SU-DHL-6 (cell line): ENCODE results near the gene CMBL.
A peak's percentile ranks its signal among the peaks of the same experiment; 100 is the strongest.

Experiments
- H2AFZ ChIP-seq: fragments of 200-600 bp; sonication (generic); 2 replicates; pipeline ENCODE4 v1.6.1; 2014; ENCODE audit warnings: low read depth, mild to moderate bottlenecking, moderate library complexity, mixed read lengths, antibody characterized with exemption, low read length; ENCODE audit not compliant: severe bottlenecking
- H3F3A ChIP-seq: fragments of 200-600 bp; shearing (Covaris generic); 2 replicates; pipeline ENCODE4 v1.6.0; 2016; ENCODE audit warnings: antibody characterized with exemption, mild to moderate bottlenecking; ENCODE audit not compliant: insufficient read depth
- H3K27ac ChIP-seq: fragments of 200-600 bp; sonication (generic); 2 replicates; pipeline ENCODE4 v1.5.1; 2016; ENCODE audit warnings: low read depth, mild to moderate bottlenecking, low read length, moderate library complexity, mixed read lengths
- H3K27me3 ChIP-seq: fragments of 200-600 bp; sonication (generic), shearing (Covaris generic); 2 replicates; pipeline ENCODE4 v1.6.0; 2014; ENCODE audit warnings: mild to moderate bottlenecking, low read length
- H3K36me3 ChIP-seq: fragments of 200-600 bp; sonication (generic); 2 replicates; pipeline ENCODE4 v1.6.1; 2014; ENCODE audit warnings: mild to moderate bottlenecking, low read length, mixed read lengths
- H3K4me2 ChIP-seq: fragments of 300-600, 200-600 bp; shearing (Covaris generic), sonication (generic); 2 replicates; pipeline ENCODE4 v1.6.0; 2014; ENCODE audit warnings: low read length, low read depth, mild to moderate bottlenecking; ENCODE audit not compliant: poor library complexity, severe bottlenecking
- H3K4me3 ChIP-seq: fragments of 200-600 bp; sonication (generic); 2 replicates; pipeline ENCODE4 v1.5.1; 2014; ENCODE audit warnings: antibody characterized with exemption, low read length, mild to moderate bottlenecking, mixed read lengths; ENCODE audit not compliant: insufficient read depth, poor library complexity, severe bottlenecking
- H3K79me2 ChIP-seq: fragments of 200-600 bp; sonication (generic); 2 replicates; pipeline ENCODE4 v1.6.1; 2014; ENCODE audit warnings: mild to moderate bottlenecking, low read length, moderate library complexity; ENCODE audit not compliant: insufficient read depth
- H3K9ac ChIP-seq: fragments of 200-600 bp; sonication (generic); 2 replicates; pipeline ENCODE4 v1.7.0; 2014; ENCODE audit warnings: mild to moderate bottlenecking, low read length
- H3K9me2 ChIP-seq: fragments of 200-600 bp; sonication (generic); replicated peaks from 2 replicates; pipeline ENCODE4 v1.6.1; 2014; ENCODE audit warnings: low read length; ENCODE audit not compliant: insufficient read depth
- H3K9me3 ChIP-seq: fragments of 200-600 bp; sonication (generic); 2 replicates; pipeline ENCODE4 v1.6.1; 2014; ENCODE audit warnings: low read length, mixed read lengths; ENCODE audit not compliant: insufficient read depth
- H4K20me1 ChIP-seq: fragments of 200-600 bp; sonication (generic); 2 replicates; pipeline ENCODE4 v1.6.1; 2014; ENCODE audit warnings: low read depth, mild to moderate bottlenecking, antibody characterized with exemption, low read length, moderate library complexity, mixed read lengths
- CTCF ChIP-seq: fragments of 200-600 bp; sonication (generic); IDR thresholded peaks from one replicate; pipeline ENCODE4 v1.5.1; 2017; ENCODE audit warnings: antibody characterized with exemption, mild to moderate bottlenecking, low read length, moderate library complexity; ENCODE audit not compliant: insufficient read depth, poor library complexity, severe bottlenecking
- EZH2phosphoT487 ChIP-seq: fragments of 200-600 bp; sonication (generic), shearing (Covaris generic); conservative IDR thresholded peaks from 2 replicates; pipeline ENCODE4 v1.6.1; 2018; ENCODE audit warnings: mild to moderate bottlenecking, antibody characterized with exemption, low read length, moderate library complexity, mixed read lengths

Gene CMBL

DNA sequence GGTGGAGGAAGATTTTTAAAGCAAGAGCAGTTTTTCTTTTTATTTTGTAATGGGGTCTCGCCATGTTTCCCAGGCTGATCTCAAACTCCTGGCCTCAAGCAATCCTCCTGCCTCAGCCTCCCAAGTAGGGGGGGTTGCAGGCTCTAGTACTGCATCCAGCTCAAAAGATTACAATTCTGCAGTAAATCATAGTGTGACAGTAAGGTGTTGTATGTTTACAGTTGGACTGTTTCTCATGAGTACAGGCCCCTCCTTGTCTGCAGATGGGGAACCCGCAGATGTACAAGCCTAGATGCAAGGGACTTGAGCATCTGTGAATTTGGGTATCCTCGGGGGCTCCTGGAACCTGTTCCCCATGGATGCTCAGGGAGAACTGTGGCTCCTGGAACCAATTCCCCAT lies 54.3 kb downstream of the CMBL start:
- no peak overlapping the region for H2AFZ ChIP-seq
- H3K9ac ChIP-seq: no peak overlapping the region
- TF ChIP-seq EZH2phosphoT487 (no peak), CTCF (no peak)
- H4K20me1 ChIP-seq: peaks cover 28% of the 10 kb centered on the region
- no peaks in the 10 kb centered on the region for H3F3A ChIP-seq
- H3K27me3 ChIP-seq: no peaks in the 10 kb centered on the region
- no peak overlapping the region for H3K27ac ChIP-seq
- no peaks in the 10 kb centered on the region for H3K9me3 ChIP-seq
- H3K4me3 ChIP-seq: no peak overlapping the region
- peak overlapping the region; percentile 19 for H3K4me2 ChIP-seq
- peaks cover 43% of the 10 kb centered on the region for H3K36me3 ChIP-seq
- H3K9me2 ChIP-seq: no peaks in the 10 kb centered on the region
- H3K79me2 ChIP-seq: peaks cover 80% of the 10 kb centered on the region

- Histone ChIP-seq H3K9me2 (no peaks in the 10 kb centered on the region), H3K79me2 (peaks cover 82% of the 10 kb centered on the region), H3K4me2 (peak overlapping the region; percentile 63), H3F3A (no peaks in the 10 kb centered on the region), H3K27me3 (no peaks in the 10 kb centered on the region), H2AFZ (no peak overlapping the region), H3K4me3 (peak overlapping the region; percentile 84), H3K9ac (peak overlapping the region; percentile 97), H4K20me1 (peaks cover 28% of the 10 kb centered on the region), H3K9me3 (no peaks in the 10 kb centered on the region), H3K36me3 (peaks cover 26% of the 10 kb centered on the region), H3K27ac (0 out of 2 replicates have a peak overlapping the region, but pooled peaks have one; percentile 85)
- TF ChIP-seq EZH2phosphoT487 (no peak), CTCF (no peak)
These were observed 56.3 kb downstream of the CMBL start for GRCh38 chr5:10251405-10251804.

DNA sequence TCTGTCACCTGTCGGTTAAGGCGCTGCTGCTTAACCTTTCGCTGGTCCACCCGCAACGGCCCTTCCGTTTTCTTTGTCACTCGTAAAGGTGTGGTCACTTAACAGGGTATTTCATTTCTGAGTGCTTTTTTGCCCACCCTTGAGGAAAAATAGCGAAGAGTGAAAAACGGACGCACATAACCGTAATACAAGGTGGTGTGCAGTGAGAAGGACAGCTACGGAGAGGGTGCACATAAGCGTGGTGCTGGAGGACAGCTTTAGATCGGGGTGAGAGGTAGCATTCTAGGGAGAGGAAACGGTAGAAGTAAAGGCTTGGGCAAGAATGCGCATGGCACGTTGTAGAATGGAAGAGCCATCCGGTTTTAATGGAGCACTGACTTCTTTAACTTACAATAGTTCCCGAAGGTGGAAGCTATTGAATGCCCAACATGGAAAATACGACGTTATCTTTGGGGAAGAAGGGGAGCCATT lies 56.9 kb downstream of the CMBL start:
- Histone ChIP-seq H4K20me1 (peaks cover 24% of the 10 kb centered on the region), H2AFZ (peak overlapping the region; percentile 46)
- no peak for TF ChIP-seq CTCF
- no peak for TF ChIP-seq EZH2phosphoT487

More for the DNA sequence above, 56.9 kb downstream of the CMBL start:
- Histone ChIP-seq H3K9me2 (no peaks in the 10 kb centered on the region), H3K27ac (peak overlapping the region; percentile 85), H3K27me3 (no peaks in the 10 kb centered on the region), H3K79me2 (peaks cover 77% of the 10 kb centered on the region), H3K9me3 (no peaks in the 10 kb centered on the region), H3K4me3 (peak overlapping the region; percentile 84), H3K36me3 (peaks cover 20% of the 10 kb centered on the region), H3K9ac (peak overlapping the region; percentile 97), H3K4me2 (peak overlapping the region; percentile 63), H3F3A (no peaks in the 10 kb centered on the region)
